WERI-Rb-1 (cell line): ENCODE results near the gene VWA1.

ENCODE experiments used
- DNase-seq: peaks from one replicate; pipeline ENCODE4 v3.0.0-alpha.2; 2020
- H3K27ac ChIP-seq: fragments of 250-450 bp; sonication (Bioruptor Pico); 2 replicates; pipeline ENCODE4 v1.5.1; 2020; ENCODE audit warnings: mild to moderate bottlenecking, moderate library complexity
- H3K27me3 ChIP-seq: fragments of 250-450 bp; sonication (Bioruptor Pico); 2 replicates; pipeline ENCODE4 v1.5.1; 2021; ENCODE audit warnings: mild to moderate bottlenecking, low read depth, moderate library complexity; ENCODE audit not compliant: insufficient read depth, severe bottlenecking
- H3K36me3 ChIP-seq: fragments of 250-450 bp; sonication (Bioruptor Pico); 2 replicates; pipeline ENCODE4 v1.5.1; 2020; ENCODE audit warnings: mild to moderate bottlenecking, moderate library complexity
- H3K4me3 ChIP-seq: 2 replicates; pipeline ENCODE4 v1.5.1; 2011; ENCODE audit warnings: low read depth, mild to moderate bottlenecking, control low read depth, low read length
- H3K9me3 ChIP-seq: fragments of 250-450 bp; sonication (Bioruptor Pico); 2 replicates; pipeline ENCODE4 v1.5.1; 2021; ENCODE audit warnings: mild to moderate bottlenecking, moderate library complexity; ENCODE audit not compliant: severe bottlenecking
- CTCF ChIP-seq: IDR thresholded peaks from 2 replicates; pipeline ENCODE4 v1.5.1; 2011; ENCODE audit warnings: low read depth, mild to moderate bottlenecking, control low read depth, inconsistent platforms, low read length

Gene VWA1

GRCh38 chr1:1429671-1430073, 5.8 kb upstream of the VWA1 start:
- Histone ChIP-seq H3K27ac (peak overlapping the region; percentile 93), H3K36me3 (no peaks in the 10 kb centered on the region), H3K9me3 (no peaks in the 10 kb centered on the region), H3K4me3 (no peak overlapping the region), H3K27me3 (no peaks in the 10 kb centered on the region)
- TF ChIP-seq CTCF: no peak
- no peak for DNase-seq

DNA sequence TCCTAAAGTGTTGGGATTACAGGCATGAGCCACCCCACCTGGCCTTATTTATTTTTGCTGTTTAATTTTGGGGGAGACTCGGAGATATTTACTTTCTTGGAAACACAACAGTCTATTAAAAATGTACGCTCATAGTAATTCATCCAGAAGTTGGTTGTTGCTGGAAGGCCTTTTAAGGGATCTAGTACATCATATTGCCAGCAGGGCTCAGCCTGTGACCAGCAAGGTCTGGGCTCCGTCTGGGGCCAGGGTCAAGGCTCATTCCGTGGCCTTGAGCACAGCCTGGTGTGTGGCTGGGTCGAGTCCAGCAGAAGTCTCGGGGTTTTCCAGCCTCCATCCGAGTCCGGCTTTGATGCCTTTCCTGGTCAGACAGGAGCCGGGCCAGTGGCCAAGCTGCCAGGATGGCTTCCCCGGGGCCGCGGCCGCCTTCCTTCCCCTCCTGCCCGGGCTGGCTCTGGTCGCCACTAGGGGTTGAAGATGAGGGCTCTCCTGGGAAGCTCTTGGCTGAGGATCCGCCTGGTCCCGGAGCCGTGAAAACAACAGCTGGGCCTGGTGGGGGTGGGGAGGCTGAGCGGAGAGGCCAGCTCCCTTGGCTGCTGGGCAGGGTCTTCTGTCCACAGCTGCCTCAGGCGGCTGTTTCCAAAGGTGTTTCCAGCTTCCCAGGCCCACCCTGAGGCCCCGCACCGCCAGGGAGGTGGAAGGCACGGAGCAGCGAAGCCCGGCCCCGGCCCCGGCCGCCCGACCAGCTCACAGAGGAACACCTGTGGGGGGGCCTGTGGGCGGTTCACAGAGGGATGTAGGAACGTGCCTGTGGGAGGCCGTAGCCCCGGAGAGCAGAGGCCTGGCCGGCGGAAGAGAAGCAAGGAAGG, 5.1 kb upstream of the VWA1 start:
- peak overlapping the region; percentile 93 for H3K27ac ChIP-seq

GRCh38 chr1:1430992-1431844, 4.3 kb upstream of the VWA1 start:
- Histone ChIP-seq H3K9me3 (no peaks in the 10 kb centered on the region), H3K36me3 (no peaks in the 10 kb centered on the region), H3K27me3 (no peaks in the 10 kb centered on the region), H3K4me3 (no peak overlapping the region; the same call in 1 of the 2 replicates), H3K27ac (peak overlapping the region; percentile 93)
- no peak for DNase-seq
- no peak for TF ChIP-seq CTCF

More for the DNA sequence above, 5.1 kb upstream of the VWA1 start:
- DNase-seq: peak; percentile 89
- Histone ChIP-seq H3K36me3 (no peaks in the 10 kb centered on the region), H3K4me3 (peak overlapping the region; percentile 9), H3K9me3 (no peaks in the 10 kb centered on the region), H3K27me3 (no peaks in the 10 kb centered on the region)
- peak; percentile 38 for TF ChIP-seq CTCF

DNA sequence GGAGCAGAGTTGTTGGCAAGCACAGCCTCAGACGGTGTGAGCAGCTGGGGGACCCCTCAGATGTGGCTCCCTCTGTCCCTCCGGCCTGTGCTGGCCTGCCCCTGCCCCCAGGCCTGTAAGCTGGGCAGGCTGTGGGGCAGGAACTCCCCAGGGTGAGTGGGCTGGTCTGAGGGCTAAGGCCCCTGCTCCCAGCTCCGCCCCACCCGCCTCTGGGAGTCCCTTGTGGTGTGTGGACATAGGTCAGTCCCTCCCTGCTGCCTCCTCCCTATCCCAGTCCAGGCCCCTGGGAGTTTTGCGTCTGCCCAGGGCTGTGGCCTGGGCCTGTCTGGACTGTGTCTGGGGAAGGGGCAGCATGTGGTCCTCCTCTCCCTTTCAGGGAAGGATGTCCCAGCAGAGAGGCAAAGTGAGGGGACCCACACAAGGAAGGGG, 3.6 kb upstream of the VWA1 start:
- H3K36me3 ChIP-seq: no peaks in the 10 kb centered on the region
- peak overlapping the region; percentile 93 for H3K27ac ChIP-seq
- H3K27me3 ChIP-seq: no peaks in the 10 kb centered on the region
- no peaks in the 10 kb centered on the region for H3K9me3 ChIP-seq
- peak; percentile 87 for DNase-seq
- no peak overlapping the region for H3K4me3 ChIP-seq
- TF ChIP-seq CTCF: no peak

DNA sequence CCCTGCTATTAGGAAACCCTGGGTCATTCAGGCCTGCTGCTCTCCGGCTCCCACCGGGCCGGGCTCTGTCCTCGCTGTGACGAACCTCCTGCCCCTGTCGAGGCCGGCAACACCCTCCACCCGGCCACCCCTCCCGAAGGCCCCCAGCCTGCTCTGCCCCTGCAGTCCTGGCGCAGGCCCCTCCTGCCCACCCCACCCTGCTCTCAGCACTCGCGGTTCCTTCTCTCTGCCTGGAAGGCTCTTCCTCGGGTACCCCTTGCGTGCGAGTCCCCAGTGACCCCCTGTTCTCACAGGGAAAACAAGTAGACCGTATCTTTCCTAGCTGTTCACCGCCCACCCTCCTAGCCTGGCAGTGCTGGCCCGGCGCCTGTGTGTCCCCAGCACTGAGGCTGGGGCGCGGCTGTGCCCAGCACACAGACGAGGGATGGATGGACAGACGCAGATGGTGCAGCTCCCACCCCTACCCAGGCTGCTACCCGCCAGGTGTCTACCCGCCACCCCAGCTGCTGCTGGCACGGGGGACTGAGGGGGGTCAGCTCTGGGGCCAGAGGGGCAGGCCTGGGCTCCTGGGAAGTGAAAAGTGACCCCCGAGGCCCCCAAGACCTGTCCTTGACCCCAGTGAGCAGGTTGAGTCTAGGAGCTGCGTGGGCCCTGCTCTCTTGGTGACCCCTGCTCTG, 3.1 kb upstream of the VWA1 start:
- DNase-seq: no peak
- H3K4me3 ChIP-seq: no peak overlapping the region
- peak overlapping the region; percentile 93 for H3K27ac ChIP-seq
- H3K9me3 ChIP-seq: no peaks in the 10 kb centered on the region
- no peak for TF ChIP-seq CTCF
- H3K36me3 ChIP-seq: no peaks in the 10 kb centered on the region; the same call in 1 of the 2 replicates
- no peaks in the 10 kb centered on the region for H3K27me3 ChIP-seq
